Body of pancreas (tissue), 4 donors: Measurements from ENCODE around the gene SLC34A3. TPM values are rescaled to one million over a fixed set of nuclear protein-coding genes. Genes with fewer than 3 reads are reported as not detected.
"Not testable (repeated sequence)": the region's sequence is repeated elsewhere in the genome, so short reads cannot be mapped to it uniquely, and the experiment has no call there.

ENCODE experiments used
- ATAC-seq: fragments of 150-250 bp; one replicate; pipeline ENCODE4 v1.9.1; 2016
- DNase-seq, 4 donors: peaks; one replicate each; pipeline ENCODE4 v3.0.0-alpha.2; 2019
- H3K27ac ChIP-seq, 4 donors: fragments of 200-600 bp; sonication (generic); 1 replicate in 3 of 4; 2 replicates in 1 of 4; pipeline versions ENCODE4 v1.5.1 to v1.6.1; 2016 to 2019; ENCODE audit warnings: mild to moderate bottlenecking in 1 of 4, mixed read lengths in 1 of 4, moderate library complexity in 1 of 4
- H3K27me3 ChIP-seq, 2 donors: fragments of 200-600 bp; sonication (generic); one replicate each; pipeline ENCODE4 v1.6.0; 2016; ENCODE audit warnings: mild to moderate bottlenecking in 1 of 2
- H3K36me3 ChIP-seq, 2 donors: fragments of 200-600 bp; sonication (generic); replicated peaks in 1 of 2; 2 replicates each; pipeline ENCODE4 v1.5.1; 2016; ENCODE audit warnings: low read depth in 2 of 2; ENCODE audit not compliant: insufficient read depth in 1 of 2
- H3K4me1 ChIP-seq: fragments of 200-600 bp; sonication (generic); one replicate; pipeline ENCODE4 v1.6.0; 2016
- H3K4me3 ChIP-seq, 2 donors: fragments of 200-600 bp; sonication (generic); 1 replicate in 1 of 2; 2 replicates in 1 of 2; pipeline ENCODE4 v1.5.1; 2016 to 2019
- H3K9me3 ChIP-seq, 3 donors: fragments of 200-600 bp; sonication (generic); 1 replicate in 2 of 3; 2 replicates in 1 of 3; pipeline ENCODE4 v1.5.1; 2016
- CTCF ChIP-seq, 7 experiments: fragments of 450-650 bp in 4 of 7; fragments of 200-600 bp in 3 of 7; sonication (generic) in 3 of 7; IDR thresholded peaks; one replicate each; pipeline ENCODE4 v1.5.1; 2016 to 2019; ENCODE audit warnings: antibody characterized with exemption in 7 of 7
- POLR2A ChIP-seq, 3 donors: fragments of 450-650 bp; IDR thresholded peaks; one replicate each; pipeline ENCODE4 v1.6.1; 2016; ENCODE audit warnings: antibody characterized with exemption in 3 of 3, mild to moderate bottlenecking in 2 of 3
- WGBS, 2 donors: methylation state at CpG; one replicate each; pipeline ENCODE4 v1.1.5; 2017; 5-methylcytosine and 5-hydroxymethylcytosine counted together
- intact Hi-C: fragments of 100-400 bp; cut with DNase I; formaldehyde crosslinking; loops from one replicate; pipeline ENCODE4 v1.15.1; 2023
- total RNA-seq, 2 donors: library from RNA; depleted of rRNA; stranded (reverse); fragments of >200 nt; gene quantifications; one replicate each; pipeline ENCODE4 v1.1.0, GENCODE V29; 2016

Gene SLC34A3
- total RNA-seq, 2 donors from 2014 or later = 0.33 TPM; not detected in 1

GRCh38 chr9:137256856-137257255 lies 26.2 kb downstream of the SLC34A3 start:
- no peak overlapping the region for H3K27ac ChIP-seq
- DNase-seq (no peak), ATAC-seq (no peak)
- no peaks in the 10 kb centered on the region for H3K9me3 ChIP-seq
- peaks cover 32% of the 10 kb centered on the region for H3K4me1 ChIP-seq
- WGBS, 2 donors = 86% methylated on average over 12 to 13 of the region's 15 CpGs
- H3K27me3 ChIP-seq = no peaks in the 10 kb centered on the region
- H3K36me3 ChIP-seq = peaks cover 0 to 3% of the 10 kb centered on the region in 2 donors
- TF ChIP-seq CTCF (IDR thresholded peaks at IDR 0.05) (no peak), POLR2A (IDR thresholded peaks at IDR 0.05) (no peak)
- intact Hi-C loops = no loop called here
- H3K4me3 ChIP-seq = no peak overlapping the region

GRCh38 chr9:137262173-137262908 lies 31.6 kb downstream of the SLC34A3 start:
- intact Hi-C loops, H3K4me3 ChIP-seq, ATAC-seq, H3K4me1 ChIP-seq, H3K9me3 ChIP-seq, H3K36me3 ChIP-seq, H3K27me3 ChIP-seq, H3K27ac ChIP-seq: not testable (repeated sequence)
- peak in 3 of 4 donors; percentile 51 to 69 (median 58) for DNase-seq
- WGBS, 2 donors = 33 to 45% methylated on average over 11 to 15 of the region's 15 CpGs
- peak; percentile 20 to 56 (median 44) for TF ChIP-seq CTCF (IDR thresholded peaks at IDR 0.05)

- ATAC-seq (no peak), DNase-seq (no peak)
- H3K9me3 ChIP-seq = no peaks in the 10 kb centered on the region
- TF ChIP-seq POLR2A (IDR thresholded peaks at IDR 0.05) (no peak), CTCF (IDR thresholded peaks at IDR 0.05) (no peak)
- intact Hi-C loops = no loop called here
- 82 to 91% methylated on average over 14 to 24 of the region's 24 CpGs for WGBS, 2 donors
- H3K27me3 ChIP-seq = no peaks in the 10 kb centered on the region
- no peak overlapping the region for H3K27ac ChIP-seq
- H3K36me3 ChIP-seq = peaks cover 0 to 7% of the 10 kb centered on the region in 2 donors
- H3K4me1 ChIP-seq = peaks cover 3% of the 10 kb centered on the region
- no peak overlapping the region for H3K4me3 ChIP-seq
Measured at GRCh38 chr9:137262909-137263285, 32.2 kb downstream of the SLC34A3 start.

- Histone ChIP-seq H3K4me1 (peaks cover 10% of the 10 kb centered on the region), H3K36me3 (peaks cover 0 to 7% of the 10 kb centered on the region in 2 donors), H3K9me3 (no peaks in the 10 kb centered on the region), H3K4me3 (no peak overlapping the region), H3K27me3 (no peaks in the 10 kb centered on the region), H3K27ac (no peak overlapping the region)
- 77 to 81% methylated on average over 10 of the region's 10 CpGs for WGBS, 2 donors
- no peak for TF ChIP-seq CTCF (IDR thresholded peaks at IDR 0.05)
- no peak for TF ChIP-seq POLR2A (IDR thresholded peaks at IDR 0.05)
- intact Hi-C loops = no loop called here
- ATAC-seq (no peak), DNase-seq (no peak)
Measured at GRCh38 chr9:137263506-137263905, 32.8 kb downstream of the SLC34A3 start.

- H3K27me3 ChIP-seq = no peaks in the 10 kb centered on the region
- no peak overlapping the region for H3K27ac ChIP-seq
- H3K9me3 ChIP-seq = no peaks in the 10 kb centered on the region
- 90 to 93% methylated on average over 15 to 21 of the region's 22 CpGs for WGBS, 2 donors
- H3K36me3 ChIP-seq = peaks cover 0 to 3% of the 10 kb centered on the region in 2 donors
- TF ChIP-seq CTCF (IDR thresholded peaks at IDR 0.05) (no peak), POLR2A (IDR thresholded peaks at IDR 0.05) (no peak)
- intact Hi-C loops = no loop called here
- ATAC-seq (no peak), DNase-seq (no peak)
- no peak overlapping the region for H3K4me3 ChIP-seq
- peaks cover 15% of the 10 kb centered on the region for H3K4me1 ChIP-seq
Measured at GRCh38 chr9:137264067-137264466, 33.4 kb downstream of the SLC34A3 start.
